H9 (cell line): ENCODE measurements around the gene GNPNAT1. TPM values are rescaled to one million over a fixed set of nuclear protein-coding genes. Genes with fewer than 3 reads are reported as not detected.

Experiments
- DNase-seq: peaks from one replicate; pipeline ENCODE4 v3.0.0-alpha.2; 2017
- H2AFZ ChIP-seq: one replicate; pipeline ENCODE4 v1.6.1; 2013; ENCODE audit warnings: mild to moderate bottlenecking, low read length, control low read depth, moderate library complexity
- H2AK5ac ChIP-seq: 2 replicates; pipeline ENCODE4 v1.6.1; 2013; ENCODE audit warnings: low read length, control low read depth, mixed read lengths; ENCODE audit not compliant: insufficient read length
- H2BK120ac ChIP-seq: one replicate; pipeline ENCODE4 v1.6.1; 2013; ENCODE audit warnings: low read depth, mild to moderate bottlenecking, low read length, control low read depth, inconsistent platforms; ENCODE audit not compliant: poor library complexity, severe bottlenecking
- H2BK12ac ChIP-seq: 2 replicates; pipeline ENCODE4 v1.6.1; 2013; ENCODE audit warnings: low read length, control low read depth, mixed read lengths, low read depth; ENCODE audit not compliant: insufficient read length
- H2BK15ac ChIP-seq: 2 replicates; pipeline ENCODE4 v1.6.1; 2013; ENCODE audit warnings: low read depth, low read length, control low read depth
- H2BK20ac ChIP-seq: one replicate; pipeline ENCODE4 v1.6.1; 2013; ENCODE audit warnings: low read depth, mild to moderate bottlenecking, low read length, control low read depth, inconsistent platforms; ENCODE audit not compliant: poor library complexity, severe bottlenecking
- H2BK5ac ChIP-seq: 2 replicates; pipeline ENCODE4 v1.6.1; 2013; ENCODE audit warnings: low read length, control low read depth, mixed read lengths; ENCODE audit not compliant: insufficient read length
- H3K14ac ChIP-seq: 2 replicates; pipeline ENCODE4 v1.6.1; 2013; ENCODE audit warnings: low read length, control low read depth; ENCODE audit not compliant: insufficient read depth
- H3K18ac ChIP-seq: 2 replicates; pipeline ENCODE4 v1.6.1; 2013; ENCODE audit warnings: low read depth, mild to moderate bottlenecking, mixed read lengths, low read length, control low read depth; ENCODE audit not compliant: insufficient read length
- H3K23ac ChIP-seq: 2 replicates; pipeline ENCODE4 v1.6.1; 2013; ENCODE audit warnings: low read length, control low read depth, mixed read lengths, low read depth; ENCODE audit not compliant: insufficient read length
- H3K23me2 ChIP-seq: 2 replicates; pipeline ENCODE4 v1.6.1; 2013; ENCODE audit warnings: low read depth, mild to moderate bottlenecking, mixed read lengths, low read length, control low read depth; ENCODE audit not compliant: insufficient read length, poor library complexity, severe bottlenecking
- H3K27ac ChIP-seq: 2 replicates; pipeline ENCODE4 v1.5.1; 2013; ENCODE audit warnings: low read length, control low read depth, mixed read lengths, low read depth; ENCODE audit not compliant: insufficient read length
- H3K27me3 ChIP-seq: 2 replicates; pipeline ENCODE4 v1.6.1; 2013; ENCODE audit warnings: low read length, control low read depth, inconsistent platforms; ENCODE audit not compliant: insufficient read depth
- H3K4ac ChIP-seq: 2 replicates; pipeline ENCODE4 v1.6.1; 2013; ENCODE audit warnings: low read depth, mild to moderate bottlenecking, control low read depth, inconsistent platforms, low read length, moderate library complexity
- H3K4me1 ChIP-seq: 2 replicates; pipeline ENCODE4 v1.6.1; 2013; ENCODE audit warnings: low read length, control low read depth, inconsistent platforms; ENCODE audit not compliant: insufficient read depth
- H3K4me2 ChIP-seq: 2 replicates; pipeline ENCODE4 v1.6.1; 2013; ENCODE audit warnings: low read length, control low read depth, mixed read lengths; ENCODE audit not compliant: insufficient read length, insufficient read depth
- H3K56ac ChIP-seq: 2 replicates; pipeline ENCODE4 v1.6.1; 2013; ENCODE audit warnings: low read depth, mild to moderate bottlenecking, mixed read lengths, low read length, control low read depth; ENCODE audit not compliant: insufficient read length
- H3K79me1 ChIP-seq: 2 replicates; pipeline ENCODE4 v1.6.1; 2013; ENCODE audit warnings: low read depth, mild to moderate bottlenecking, moderate library complexity, low read length, control low read depth, inconsistent platforms; ENCODE audit not compliant: insufficient read depth, poor library complexity, severe bottlenecking
- H3K79me2 ChIP-seq: 2 replicates; pipeline ENCODE4 v1.6.1; 2013; ENCODE audit warnings: low read length, control low read depth, inconsistent platforms; ENCODE audit not compliant: insufficient read depth
- H3K9ac ChIP-seq: 2 replicates; pipeline ENCODE4 v1.6.1; 2013; ENCODE audit warnings: low read length, control low read depth, mixed read lengths; ENCODE audit not compliant: insufficient read length; ENCODE audit errors: extremely low read depth
- H3K9me3 ChIP-seq: one replicate; pipeline ENCODE4 v1.6.1; 2013; ENCODE audit warnings: low read depth, low read length, inconsistent platforms; ENCODE audit not compliant: control insufficient read depth
- H3T11ph ChIP-seq: one replicate; pipeline ENCODE4 v1.6.1; 2013; ENCODE audit warnings: mild to moderate bottlenecking, low read length, control low read depth, inconsistent platforms
- H4K20me1 ChIP-seq: one replicate; pipeline ENCODE4 v1.6.1; 2013; ENCODE audit not compliant: control insufficient read depth, insufficient read length, insufficient read depth
- H4K5ac ChIP-seq: 2 replicates; pipeline ENCODE4 v1.6.1; 2013; ENCODE audit warnings: low read depth, mild to moderate bottlenecking, mixed read lengths, low read length, control low read depth; ENCODE audit not compliant: insufficient read length
- H4K8ac ChIP-seq: replicated peaks from 2 replicates; pipeline ENCODE4 v1.6.1; 2013; ENCODE audit warnings: low read length, control low read depth, mixed read lengths, low read depth; ENCODE audit not compliant: insufficient read length
- H4K91ac ChIP-seq: 2 replicates; pipeline ENCODE4 v1.6.1; 2013; ENCODE audit warnings: low read depth, mild to moderate bottlenecking, moderate library complexity, mixed read lengths, low read length, control low read depth; ENCODE audit not compliant: insufficient read length
- H3K27ac Mint-ChIP-seq, 3 experiments: 2 replicates in 2 of 3; 3 replicates in 1 of 3; pipeline ENCODE4 v1.8.0; 2020 to 2021; ENCODE audit warnings: mixed read lengths in 3 of 3, mild to moderate bottlenecking in 1 of 3, moderate library complexity in 1 of 3
- H3K27me3 Mint-ChIP-seq: 2 replicates; pipeline ENCODE4 v1.8.0; 2021; ENCODE audit warnings: low read depth, mild to moderate bottlenecking, moderate library complexity, mixed read lengths
- H3K36me3 Mint-ChIP-seq, 3 experiments: 2 replicates in 2 of 3; 3 replicates in 1 of 3; pipeline ENCODE4 v1.8.0; 2020 to 2021; ENCODE audit warnings: low read depth in 3 of 3, mixed read lengths in 3 of 3; ENCODE audit not compliant: insufficient read depth in 1 of 3
- H3K4me1 Mint-ChIP-seq, 2 experiments: 2 replicates each; pipeline ENCODE4 v1.8.0; 2020; ENCODE audit warnings: mixed read lengths in 2 of 2
- H3K4me3 Mint-ChIP-seq, 2 experiments: 2 replicates in 1 of 2; 3 replicates in 1 of 2; pipeline ENCODE4 v1.8.0; 2020 to 2021; ENCODE audit warnings: mild to moderate bottlenecking in 2 of 2, mixed read lengths in 2 of 2, moderate library complexity in 1 of 2
- H3K9me3 Mint-ChIP-seq, 2 experiments: 2 replicates in 1 of 2; 3 replicates in 1 of 2; pipeline ENCODE4 v1.8.0; 2020; ENCODE audit warnings: mild to moderate bottlenecking in 2 of 2, mixed read lengths in 2 of 2, moderate library complexity in 1 of 2
- CTCF ChIP-seq: fragments of 200-600 bp; sonication (generic); conservative IDR thresholded peaks from 3 replicates; pipeline ENCODE4 v1.8.0; 2021; ENCODE audit warnings: antibody characterized with exemption, mild to moderate bottlenecking
- WGBS: extraction: QIAGEN DNeasy Blood & Tissue Kit; methylation state at CpG from one replicate; pipeline ENCODE4 v1.1.7; 2013; ENCODE audit warnings: missing lambda C conversion rate, low lambda C conversion rate, mixed read lengths; ENCODE audit not compliant: insufficient read length; ENCODE audit errors: extremely low coverage; 5-methylcytosine and 5-hydroxymethylcytosine counted together
- total RNA-seq: library from RNA; stranded (reverse); gene quantifications from 2 replicates; pipeline ENCODE4 v1.2.1, GENCODE V29; 2021

The GNPNAT1 gene
- total RNA-seq, 1 experiment from 2014 or later: 49.0 TPM

GRCh38 chr14:52730709-52731111 lies 60.7 kb downstream of the GNPNAT1 start:
- no peaks in the 10 kb centered on the region; the same call in 1 of the 2 replicates for H3K79me2 ChIP-seq
- H4K5ac ChIP-seq: no peak overlapping the region

More at GRCh38 chr14:52730709-52731111, 60.7 kb downstream of the GNPNAT1 start:
- Histone ChIP-seq H3K56ac (no peak overlapping the region), H3K4me1 (peaks cover 8% of the 10 kb centered on the region; the same call in 1 of the 2 replicates), H3K4me2 (peak overlapping the region; percentile 78), H4K8ac (no peak overlapping the region), H3K23ac (no peak overlapping the region), H3K4ac (no peak overlapping the region), H3K14ac (peak overlapping the region; percentile 81), H2BK20ac (no peak overlapping the region), H3K18ac (no peak overlapping the region), H2AK5ac (no peak overlapping the region), H3K9ac (peak overlapping the region; percentile 85), H2BK12ac (no peak overlapping the region), H3K79me1 (no peaks in the 10 kb centered on the region), H4K91ac (no peak overlapping the region), H3K27me3 (no peaks in the 10 kb centered on the region), H4K20me1 (no peaks in the 10 kb centered on the region), H2AFZ (peak overlapping the region; percentile 27), H3T11ph (no peak overlapping the region), H2BK15ac (no peak overlapping the region), H3K27ac (no peak overlapping the region), H2BK5ac (no peak overlapping the region), H2BK120ac (no peak overlapping the region), H3K9me3 (no peaks in the 10 kb centered on the region), H3K23me2 (peaks cover 5% of the 10 kb centered on the region)
- Mint-ChIP-seq H3K27ac (peak overlapping the region; percentile 96 to 99 (median 98)), H3K36me3 (peaks cover 18 to 48% (median 30%) of the 10 kb centered on the region in 3 experiments), H3K27me3 (no peaks in the 10 kb centered on the region), H3K4me3 (peak overlapping the region; percentile 96 to 98), H3K4me1 (peaks cover 25 to 47% of the 10 kb centered on the region in 2 experiments), H3K9me3 (no peaks in the 10 kb centered on the region)
- TF ChIP-seq CTCF: no peak
- no CpG with 5 or more reads among the region's 11 CpGs for WGBS
- no peak for DNase-seq
